Posterior vena cava (tissue), 2 donors: ENCODE data around the gene FCHO2. TPM values are rescaled to one million over a fixed set of nuclear protein-coding genes. Genes with fewer than 3 reads are reported as not detected.
"Not testable (repeated sequence)": the region's sequence is repeated elsewhere in the genome, so short reads cannot be mapped to it uniquely, and the experiment has no call there.

ENCODE experiments used
- DNase-seq: peaks from one replicate; pipeline ENCODE4 v3.0.0-alpha.2; 2020; ENCODE audit warnings: low spot score
- intact Hi-C, 2 donors: fragments of 100-400 bp; cut with DNase I; formaldehyde crosslinking; loops; one replicate each; pipeline versions ENCODE4 v1.14.1 to v1.14.2; 2022 to 2023
- total RNA-seq, 2 donors: library from RNA; stranded (reverse); fragmentation: NEBNext Ultra II Directional; extraction: Animal tissue kit (Norgen Biotek cat#: 25700); gene quantifications; one replicate each; pipeline ENCODE4 v1.2.1, GENCODE V29; 2021
- donor health status: DM: yes; HTN: yes; CAD: no.
- donor health status: DM: yes; HTN: yes; CAD: no.

Gene FCHO2
- total RNA-seq, 2 donors from 2014 or later = 31.0 to 37.7 TPM

DNA sequence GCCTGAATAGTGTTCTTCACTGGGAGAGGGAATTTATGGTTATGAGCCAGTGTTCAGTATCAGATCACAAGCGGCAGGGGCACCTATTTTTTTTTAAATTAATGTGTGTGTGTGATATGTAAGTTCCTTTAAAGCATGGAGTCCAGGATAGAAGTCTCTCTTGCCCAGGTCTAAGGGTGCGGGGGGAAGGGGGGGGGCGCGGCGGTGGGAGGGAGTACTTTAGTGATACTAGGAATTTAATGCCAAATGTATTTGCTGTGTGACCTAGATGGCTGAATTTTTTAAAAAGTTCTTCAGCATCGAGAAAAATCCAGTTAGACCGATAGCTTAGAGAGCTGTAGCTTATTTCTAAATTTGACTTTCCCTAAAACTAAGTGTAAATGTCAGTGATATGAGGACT, 1.5 kb upstream of the FCHO2 start:
- no peak for DNase-seq
- intact Hi-C loops = no loop called here

DNA sequence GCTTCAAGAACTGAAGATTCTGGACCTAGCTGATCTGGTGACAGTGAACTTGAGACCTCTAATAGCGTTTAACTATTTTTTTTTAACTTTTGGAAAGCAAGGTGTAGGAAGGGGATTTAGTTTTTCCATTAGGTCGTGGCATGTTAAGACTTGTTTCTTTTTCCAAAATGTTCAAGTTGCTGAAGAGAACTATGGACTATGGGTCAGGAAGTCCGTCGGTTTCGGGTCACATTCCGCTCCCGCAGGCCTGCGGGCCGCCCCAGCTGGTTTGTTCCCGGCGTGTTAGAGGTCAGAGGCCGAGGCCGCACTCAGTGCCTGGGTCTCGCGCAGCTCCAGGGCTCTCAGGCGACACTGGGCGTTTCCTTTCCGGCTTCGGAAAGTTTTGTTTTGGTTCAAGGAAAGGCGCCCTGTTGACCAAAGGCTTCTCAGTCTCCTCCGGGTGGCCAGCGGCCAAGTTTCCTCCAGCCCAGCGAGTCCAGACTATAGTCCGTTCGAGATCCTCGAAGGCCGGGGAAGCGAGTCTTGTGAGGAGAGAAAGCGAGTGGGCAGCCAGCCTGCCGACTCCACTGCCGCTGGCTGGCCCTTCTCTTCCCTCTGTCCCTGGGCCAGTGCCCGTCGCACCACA, 586 bp upstream of the FCHO2 start:
- peak; percentile 95 for DNase-seq
- intact Hi-C loops = no loop called here

GRCh38 chr5:72956324-72957140, 691 bp downstream of the FCHO2 start:
- intact Hi-C loops = no loop called here

DNA sequence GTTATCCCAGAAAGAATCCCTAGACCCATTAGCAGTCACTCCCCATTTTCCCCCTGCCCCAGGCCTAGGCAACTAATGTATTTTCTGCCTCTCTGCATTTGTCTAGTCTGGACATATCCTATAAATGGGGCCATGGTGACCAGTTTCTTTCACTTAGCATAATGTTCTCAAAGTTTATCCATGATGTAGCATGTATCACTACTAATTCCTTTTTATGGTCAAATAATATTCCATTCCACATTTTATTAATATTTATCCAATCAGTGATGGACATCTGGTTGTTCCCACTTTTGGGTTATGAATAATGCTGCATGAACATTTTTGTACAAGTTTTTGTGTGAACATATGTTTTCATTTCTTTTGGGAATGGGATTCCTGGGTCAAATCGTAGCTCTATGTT, 1.5 kb downstream of the FCHO2 start:
- intact Hi-C loops = no loop called here
- no peak for DNase-seq

More at GRCh38 chr5:72956324-72957140, 691 bp downstream of the FCHO2 start:
- DNase-seq = peak; percentile 88

- DNase-seq = no peak
- intact Hi-C loops = no loop called here
Observed at GRCh38 chr5:72959257-72959656, 3.4 kb downstream of the FCHO2 start.

GRCh38 chr5:72974481-72974880, 18.6 kb downstream of the FCHO2 start:
- intact Hi-C loops, DNase-seq: not testable (repeated sequence)

GRCh38 chr5:72976810-72977209, 21.0 kb downstream of the FCHO2 start:
- intact Hi-C loops = not testable (repeated sequence)

GRCh38 chr5:72985719-72986118, 29.9 kb downstream of the FCHO2 start:
- DNase-seq = no peak
- intact Hi-C loops = no loop called here

More at GRCh38 chr5:72976810-72977209, 21.0 kb downstream of the FCHO2 start:
- DNase-seq = not testable (repeated sequence)

DNA sequence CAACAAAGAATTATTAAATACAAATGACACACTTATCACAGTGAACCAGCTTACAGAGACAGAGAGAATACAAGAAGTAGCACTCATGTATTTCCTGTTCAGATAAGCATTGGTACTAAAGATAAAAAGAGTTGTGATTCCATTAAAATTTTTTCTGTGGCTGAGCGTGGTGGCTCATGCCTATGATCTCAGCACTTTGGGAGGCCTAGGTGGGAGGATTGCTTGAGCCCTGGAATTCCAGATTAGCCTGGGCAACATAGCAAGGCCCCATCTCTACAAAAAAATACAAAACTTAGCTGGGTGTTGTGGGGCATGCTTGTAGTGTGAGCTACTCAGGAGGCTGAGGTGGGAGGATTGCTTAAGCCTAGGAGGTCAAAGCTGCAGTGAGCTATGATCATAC, 32.9 kb downstream of the FCHO2 start:
- intact Hi-C loops = no loop called here
- DNase-seq = no peak

DNA sequence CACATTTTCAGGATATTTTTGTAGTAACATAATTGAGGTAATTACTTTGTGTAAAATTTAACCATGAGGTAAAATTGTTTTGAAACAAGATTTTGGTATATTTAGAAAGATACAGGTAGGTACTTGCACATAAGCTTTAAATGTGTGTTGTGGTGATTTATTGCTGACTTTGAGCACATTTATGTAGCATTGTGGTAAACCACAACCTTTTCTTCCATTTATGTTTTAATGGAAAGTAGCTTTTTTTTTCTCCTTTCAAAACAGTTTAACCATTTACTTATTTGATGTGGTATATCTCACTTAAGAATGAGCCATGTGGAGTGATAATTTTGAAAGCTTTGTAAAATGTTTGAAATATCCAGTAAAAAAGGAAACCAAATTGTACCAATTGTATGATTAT, 35.6 kb downstream of the FCHO2 start:
- no peak for DNase-seq
- intact Hi-C loops = no loop called here

DNA sequence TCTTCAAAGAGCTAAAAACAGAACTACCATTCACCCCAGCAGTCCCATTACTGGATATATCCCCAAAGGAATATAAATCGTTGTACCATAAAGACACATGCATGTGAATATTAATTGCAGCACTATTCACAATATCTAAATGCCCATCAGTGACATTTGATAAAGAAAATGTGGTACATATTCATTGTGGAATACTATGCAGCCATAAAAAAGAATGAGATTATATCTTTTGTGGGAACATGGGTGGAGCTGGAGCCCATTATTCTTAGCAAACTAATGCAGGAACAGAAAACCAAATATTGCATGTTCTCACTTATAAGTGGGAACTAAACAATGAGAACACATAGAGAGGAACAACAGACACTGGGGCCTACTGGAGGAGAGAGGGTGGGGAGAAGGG, 38.7 kb downstream of the FCHO2 start:
- DNase-seq = no peak
- intact Hi-C loops = no loop called here

DNA sequence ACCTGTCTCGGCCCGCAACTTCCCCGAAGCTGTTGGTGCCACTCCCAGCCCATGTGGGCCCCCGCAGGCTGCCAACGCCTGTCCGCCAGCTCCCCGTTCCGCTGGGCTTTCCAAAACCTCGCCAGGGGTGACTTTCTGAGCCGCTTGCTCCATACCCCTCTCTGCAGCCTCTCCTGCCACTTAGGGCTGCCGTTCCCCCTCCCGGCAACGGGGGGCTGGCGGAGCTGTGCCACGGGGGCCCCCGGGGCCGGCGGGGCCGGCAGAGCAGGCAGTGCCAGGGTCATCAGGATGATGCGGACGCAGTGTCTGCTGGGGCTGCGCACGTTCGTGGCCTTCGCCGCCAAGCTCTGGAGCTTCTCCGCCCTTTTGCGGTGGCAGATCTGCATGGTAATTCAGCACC, 40.8 kb downstream of the FCHO2 start:
- intact Hi-C loops = no loop called here
- no peak for DNase-seq

GRCh38 chr5:72999916-73000315, 44.1 kb downstream of the FCHO2 start:
- intact Hi-C loops = no loop called here
- DNase-seq = no peak

DNA sequence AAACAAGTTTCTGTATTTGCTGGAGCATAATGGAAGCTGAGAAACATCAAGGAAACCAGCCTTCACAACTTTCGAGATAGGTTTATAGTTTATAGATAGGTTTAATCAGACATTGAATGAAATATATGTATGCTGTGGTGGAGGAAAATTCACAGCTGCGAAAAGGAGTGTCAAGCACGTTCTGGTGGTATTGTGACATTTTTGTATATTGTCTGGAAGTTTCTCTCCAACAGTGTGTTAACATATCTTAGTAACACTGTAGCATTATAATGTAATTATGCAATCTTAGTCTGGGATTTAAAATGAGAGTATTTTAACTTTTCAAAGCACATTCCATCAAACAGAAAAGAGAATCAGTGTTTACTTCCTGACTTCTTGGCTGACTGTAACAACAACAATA, 50.0 kb downstream of the FCHO2 start:
- intact Hi-C loops = no loop called here
- no peak for DNase-seq

GRCh38 chr5:73007051-73007450, 51.2 kb downstream of the FCHO2 start:
- intact Hi-C loops = no loop called here
- no peak for DNase-seq

- intact Hi-C loops = no loop called here
- DNase-seq = no peak
Observed at GRCh38 chr5:73008831-73009230, 53.0 kb downstream of the FCHO2 start.

- DNase-seq, intact Hi-C loops: not testable (repeated sequence)
Observed at GRCh38 chr5:73011612-73012011, 55.8 kb downstream of the FCHO2 start.

DNA sequence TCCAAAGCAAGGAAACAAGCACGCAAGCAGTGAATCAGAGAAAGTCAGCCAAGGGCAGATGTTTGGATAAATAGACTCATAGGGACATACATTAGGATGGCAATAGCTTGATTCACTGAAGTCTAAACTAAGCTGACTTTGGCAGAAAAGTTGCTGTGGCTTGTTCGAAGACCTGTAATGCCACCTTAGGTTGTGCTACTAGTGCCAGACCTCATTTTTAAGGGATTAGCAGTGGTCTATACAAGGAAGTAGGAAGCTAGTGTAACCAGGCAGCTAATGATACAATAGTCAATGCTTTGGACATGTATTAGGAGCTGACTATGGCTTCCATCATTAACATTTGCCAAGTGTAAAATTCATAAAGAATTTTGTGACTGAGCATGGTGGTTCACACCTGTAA, 63.1 kb downstream of the FCHO2 start:
- intact Hi-C loops = no loop called here
- no peak for DNase-seq

DNA sequence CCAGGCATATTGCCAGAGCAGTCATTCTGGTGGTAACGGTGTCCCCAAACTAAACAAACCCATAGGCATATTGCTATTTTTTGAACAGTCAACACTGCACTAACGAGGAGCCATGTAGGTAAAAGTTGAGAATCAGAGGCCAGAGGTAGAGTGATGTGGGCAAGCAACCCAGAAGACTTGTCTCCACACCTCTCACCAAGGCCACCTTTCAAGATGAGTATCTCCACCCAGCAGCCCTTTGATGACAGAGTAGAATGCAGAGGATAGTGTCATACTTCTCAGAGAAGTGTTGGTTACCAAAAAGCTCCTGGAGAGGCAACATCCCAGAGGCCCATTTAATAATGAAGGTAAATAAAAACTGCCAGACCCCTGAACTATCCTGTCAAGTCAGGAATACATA, 63.9 kb downstream of the FCHO2 start:
- DNase-seq = no peak
- intact Hi-C loops = no loop called here

- DNase-seq = no peak
- intact Hi-C loops = no loop called here
Observed at GRCh38 chr5:73022471-73023169, 66.8 kb downstream of the FCHO2 start.
